ENCODE results near the gene KCNT1.

The KCNT1 gene

GRCh38 chr9:135777623-135778177 is 75.7 kb downstream of the KCNT1 start:
- DNase-seq (ENCODE audit: low read depth in 2 of 2, low spot score in 1 of 2), result no peak

DNA sequence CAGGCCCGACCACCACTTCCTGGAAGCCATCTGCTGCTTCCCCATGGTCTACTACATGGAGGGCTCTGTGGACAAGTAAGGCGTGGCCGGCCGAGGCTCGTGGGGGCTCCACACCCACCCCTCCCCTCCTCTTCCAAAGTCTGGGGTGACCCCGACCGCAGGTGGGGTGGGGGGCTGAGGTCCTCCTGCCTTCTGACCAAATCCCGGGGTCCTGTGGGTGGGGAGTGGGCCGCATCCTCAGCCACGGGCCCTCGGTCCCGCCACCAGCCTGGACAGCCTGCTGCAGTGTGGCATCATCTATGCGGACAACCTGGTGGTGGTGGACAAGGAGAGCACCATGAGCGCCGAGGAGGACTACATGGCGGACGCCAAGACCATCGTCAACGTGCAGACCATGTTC is 76.4 kb downstream of the KCNT1 start:
- DNase-seq (ENCODE audit: low read depth in 2 of 2, low spot score in 1 of 2), result no peak

DNA sequence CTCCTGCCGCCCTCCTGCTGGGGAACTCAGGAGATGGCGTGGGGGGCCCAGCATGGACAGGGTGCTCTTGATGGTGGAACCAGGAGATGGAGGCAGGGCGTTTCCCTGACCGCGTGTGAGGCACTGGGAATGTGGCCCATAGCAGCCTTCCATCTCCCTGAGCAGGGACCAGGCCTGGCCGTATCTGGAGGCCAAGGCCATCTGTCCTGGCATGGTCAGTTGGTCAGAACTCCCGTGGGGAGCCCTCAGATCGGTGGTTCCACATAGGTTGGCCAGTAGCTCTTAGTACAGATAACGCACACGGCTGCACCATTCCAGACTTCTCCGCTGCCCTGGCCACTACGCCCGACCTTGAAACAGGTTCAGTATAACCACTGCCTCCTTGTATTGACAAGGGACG is 77.6 kb downstream of the KCNT1 start:
- DNase-seq (ENCODE audit: low read depth in 2 of 2, low spot score in 1 of 2), result no peak

DNA sequence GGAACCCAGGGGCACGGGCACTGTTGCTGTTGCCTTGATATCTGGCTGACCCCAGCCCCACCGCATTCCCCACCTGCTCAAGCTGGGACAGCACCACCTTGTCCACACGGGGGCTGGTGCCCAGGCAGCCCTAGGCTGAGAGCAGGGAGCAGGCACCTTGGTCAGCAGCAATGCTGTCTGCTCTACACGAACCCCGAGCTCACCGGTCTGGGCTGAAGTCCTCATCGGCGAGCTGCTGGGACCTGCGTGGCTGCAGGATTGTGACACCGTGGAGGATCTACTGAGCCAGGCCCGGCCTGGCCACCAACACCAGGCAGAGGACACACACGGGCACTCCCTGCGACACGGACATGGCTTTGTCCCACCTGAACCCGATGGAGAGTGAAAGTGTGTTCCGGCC is 78.1 kb downstream of the KCNT1 start:
- DNase-seq (ENCODE audit: low read depth in 2 of 2, low spot score in 1 of 2), result no peak

DNA sequence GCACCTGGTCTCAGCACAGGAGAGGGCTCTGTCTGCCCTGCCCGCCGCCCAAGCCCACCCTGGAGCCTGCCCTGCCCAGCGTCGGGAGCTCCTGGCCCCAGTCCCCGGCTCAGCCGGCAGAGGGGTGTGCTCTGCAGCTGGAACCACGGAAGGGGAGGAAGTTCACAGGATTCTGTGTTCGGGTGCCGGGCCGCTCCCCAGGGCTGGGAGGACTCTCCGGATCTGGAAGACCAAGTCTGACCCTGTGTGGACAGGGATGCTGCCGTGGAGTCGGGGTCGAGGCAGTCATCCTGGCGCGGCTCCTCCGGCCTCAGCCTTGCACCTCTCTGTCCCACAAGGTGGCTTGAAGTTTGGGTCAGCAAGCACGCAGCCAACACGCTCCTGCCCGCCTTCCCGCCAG is 78.6 kb downstream of the KCNT1 start:
- DNase-seq (ENCODE audit: low read depth in 2 of 2, low spot score in 1 of 2), result no peak

GRCh38 chr9:135782946-135783345 is 81.0 kb downstream of the KCNT1 start:
- DNase-seq (ENCODE audit: low read depth in 2 of 2, low spot score in 1 of 2), result no peak

GRCh38 chr9:135783540-135784245 is 81.7 kb downstream of the KCNT1 start:
- DNase-seq (ENCODE audit: low read depth in 2 of 2, low spot score in 1 of 2), result no peak

DNA sequence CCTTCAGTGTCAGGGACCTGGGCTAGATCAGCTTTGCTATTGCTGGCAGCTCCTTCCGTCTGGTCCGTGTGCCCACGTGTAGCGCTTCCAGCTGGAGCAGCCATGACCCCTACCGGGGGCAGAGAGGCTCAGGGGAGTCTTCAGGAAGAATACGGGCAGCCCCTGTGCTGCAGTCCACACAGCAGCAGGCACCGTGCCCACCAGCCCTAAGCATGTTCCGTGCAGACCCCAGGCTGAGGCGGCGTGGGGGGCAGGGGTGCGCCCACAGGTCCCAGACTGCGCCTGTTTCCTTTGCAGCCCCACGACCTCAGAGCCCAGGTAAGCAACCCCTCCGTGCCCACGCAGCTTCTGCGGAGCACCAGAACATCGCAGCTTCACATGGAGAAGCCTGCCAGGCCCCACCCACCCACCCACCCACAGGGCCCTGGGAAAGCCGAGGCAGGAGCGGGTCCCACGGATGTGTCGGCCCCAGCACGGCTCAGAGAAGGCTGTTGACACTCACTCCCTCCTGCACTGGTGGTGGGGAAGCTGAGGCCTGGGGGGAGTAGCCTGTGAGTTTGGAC is 83.1 kb downstream of the KCNT1 start:
- no peak for DNase-seq (ENCODE audit: low read depth in 2 of 2, low spot score in 1 of 2)

- DNase-seq (ENCODE audit: low read depth in 2 of 2, low spot score in 1 of 2), result no peak
Measured at GRCh38 chr9:135786146-135786690, 84.2 kb downstream of the KCNT1 start.

- DNase-seq (ENCODE audit: low read depth in 2 of 2, low spot score in 1 of 2), result no peak
Measured at GRCh38 chr9:135787317-135787716, 85.3 kb downstream of the KCNT1 start.

GRCh38 chr9:135787776-135788575 is 86.0 kb downstream of the KCNT1 start:
- DNase-seq (ENCODE audit: low read depth in 2 of 2, low spot score in 1 of 2), result no peak

- no peak for DNase-seq (ENCODE audit: low read depth in 2 of 2, low spot score in 1 of 2)
Measured at GRCh38 chr9:135788576-135789300, 86.8 kb downstream of the KCNT1 start.

GRCh38 chr9:135789838-135790291 is 87.9 kb downstream of the KCNT1 start:
- DNase-seq (ENCODE audit: low read depth in 2 of 2, low spot score in 1 of 2), result no peak

GRCh38 chr9:135790356-135790755 is 88.4 kb downstream of the KCNT1 start:
- DNase-seq (ENCODE audit: low read depth in 2 of 2, low spot score in 1 of 2), result no peak

DNA sequence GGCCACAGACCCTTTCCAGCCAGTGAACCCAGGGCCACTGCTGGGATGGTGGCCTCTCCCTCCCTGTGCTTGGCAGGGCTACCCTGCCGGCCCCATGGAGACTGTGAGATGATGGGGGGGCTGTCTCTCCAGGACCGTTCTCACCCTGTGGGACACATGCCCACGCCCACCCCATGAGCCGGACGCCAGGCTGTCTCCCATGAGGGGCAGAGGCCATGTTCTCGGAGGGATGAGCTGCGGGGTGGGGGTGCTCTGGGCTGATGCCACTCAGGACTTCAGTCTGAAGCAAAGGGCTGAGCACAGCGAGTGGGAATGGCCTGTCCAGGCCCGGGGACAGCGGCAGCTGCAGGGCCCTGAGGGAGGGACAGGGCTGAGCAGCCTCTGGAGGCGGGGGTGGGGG is 88.9 kb downstream of the KCNT1 start:
- DNase-seq (ENCODE audit: low read depth in 2 of 2, low spot score in 1 of 2), result no peak

DNA sequence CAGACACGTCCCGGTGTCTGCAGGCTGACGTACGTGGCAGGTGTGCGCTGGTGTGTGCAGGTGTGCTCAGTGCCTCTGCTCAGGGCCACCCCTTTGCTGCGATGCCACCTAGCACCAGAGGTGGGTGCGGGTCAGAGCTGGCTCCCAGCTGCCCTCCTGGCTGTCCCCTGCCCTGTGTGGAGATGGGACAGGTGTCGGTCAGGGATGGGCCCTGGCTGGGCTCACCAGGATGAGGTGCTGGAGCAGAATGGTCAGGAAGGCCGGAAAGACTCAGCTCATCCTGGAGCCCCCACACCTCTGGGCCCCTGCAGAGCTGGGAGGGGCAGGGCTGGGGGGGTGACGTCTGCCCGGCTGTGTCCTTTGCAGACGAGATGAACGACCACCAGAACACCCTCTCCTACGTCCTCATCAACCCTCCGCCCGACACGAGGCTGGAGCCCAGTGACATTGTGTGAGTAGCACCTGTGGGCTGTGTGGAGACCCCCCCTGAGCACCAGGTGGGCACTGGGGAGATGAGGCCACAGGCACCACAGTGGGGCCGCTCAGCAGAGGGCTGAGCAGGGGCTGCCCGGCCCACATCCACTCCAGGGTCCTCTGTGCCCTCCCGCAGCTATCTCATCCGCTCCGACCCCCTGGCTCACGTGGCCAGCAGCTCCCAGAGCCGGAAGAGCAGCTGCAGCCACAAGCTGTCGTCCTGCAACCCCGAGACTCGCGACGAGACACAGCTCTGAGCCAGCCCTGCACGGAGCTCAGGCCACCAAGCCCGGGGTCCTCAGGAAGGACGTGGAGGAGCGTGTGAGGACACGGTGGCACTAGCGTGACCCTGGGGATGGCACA is 89.7 kb downstream of the KCNT1 start:
- DNase-seq (ENCODE audit: low read depth in 2 of 2, low spot score in 1 of 2), result no peak

GRCh38 chr9:135792268-135793128 is 90.5 kb downstream of the KCNT1 start:
- DNase-seq (ENCODE audit: low read depth in 2 of 2, low spot score in 1 of 2), result no peak

DNA sequence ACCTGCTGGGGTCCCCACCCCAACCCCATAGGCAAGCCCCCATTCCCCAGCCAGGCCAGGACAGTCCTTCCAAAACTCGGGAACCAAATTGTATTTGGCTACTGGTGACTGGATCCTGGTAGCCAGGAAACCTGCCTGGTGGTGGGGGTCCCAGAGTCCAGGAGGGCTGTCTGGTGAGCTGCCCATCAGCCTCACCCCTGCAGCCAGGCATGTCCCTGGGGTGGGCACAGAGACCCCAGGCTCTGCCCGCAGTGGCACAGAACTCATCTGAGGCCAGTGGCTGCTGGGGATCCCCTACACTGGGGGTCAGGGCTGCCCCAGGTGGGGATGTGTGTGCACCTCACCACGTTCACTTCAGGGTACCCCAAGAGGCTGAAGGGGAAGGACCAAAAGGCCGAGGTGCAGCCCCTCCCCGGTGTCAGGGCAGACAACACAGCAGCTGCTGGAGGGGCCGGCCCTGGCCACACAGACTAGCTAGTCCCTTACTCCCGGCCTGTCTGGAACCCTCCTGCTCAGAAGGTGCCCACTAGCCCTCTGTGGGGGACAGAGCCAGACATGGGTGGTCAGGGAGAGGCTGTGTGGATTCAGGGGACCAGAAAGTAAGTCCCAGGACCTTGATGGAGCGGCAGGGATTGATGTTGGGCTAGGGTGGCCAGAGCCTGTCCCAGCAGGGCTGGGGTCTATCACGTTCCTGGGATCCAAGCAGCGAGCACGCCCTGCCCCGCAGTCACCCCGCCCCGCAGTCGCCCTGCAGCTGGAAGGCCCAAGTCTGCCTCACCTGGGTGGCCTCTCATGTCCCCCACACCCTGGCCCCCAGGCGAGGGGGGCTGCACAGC is 91.5 kb downstream of the KCNT1 start:
- DNase-seq (ENCODE audit: low read depth in 2 of 2, low spot score in 1 of 2), result no peak

- no peak for DNase-seq (ENCODE audit: low read depth in 2 of 2, low spot score in 1 of 2)
Measured at GRCh38 chr9:135794057-135794335, 92.0 kb downstream of the KCNT1 start.
